B cell (primary cell): ENCODE results near the gene SUGCT. TPM values are rescaled to one million over a fixed set of nuclear protein-coding genes. Genes with fewer than 3 reads are reported as not detected.

Source experiments
- ATAC-seq: fragments of 200-7000 bp; cut with Tn5 transposase; one replicate; pipeline ENCODE4 v1.10.0; 2021; ENCODE audit warnings: low read depth, mild to moderate bottlenecking, moderate number of reproducible peaks, moderate library complexity
- CTCF ChIA-PET: fragments of 350-600 bp; sonication (Branson Sonifier 250); formaldehyde crosslinking; loops from one replicate; lab custom pipeline; 2021; ENCODE audit warnings: antibody characterized with exemption, inconsistent platforms; lab: Charles Lee
- POLR2A ChIA-PET: fragments of 350-600 bp; sonication (Branson Sonifier 250); formaldehyde crosslinking; loops from one replicate; lab custom pipeline; 2021; ENCODE audit warnings: antibody characterized with exemption; lab: Charles Lee
- DNase-seq: peaks from one replicate; pipeline ENCODE4 v3.0.0; 2013
- H2AFZ ChIP-seq: 2 replicates; pipeline ENCODE4 v1.6.1; 2012; ENCODE audit warnings: mild to moderate bottlenecking, low read depth, low read length; ENCODE audit not compliant: insufficient read depth, poor library complexity, severe bottlenecking
- H3K27ac ChIP-seq, 2 donors: 1 replicate in 1 of 2; 2 replicates in 1 of 2; pipeline ENCODE4 v1.5.1; 2012 to 2013; ENCODE audit warnings: low read length in 2 of 2, mild to moderate bottlenecking in 2 of 2, moderate library complexity in 1 of 2
- H3K27me3 ChIP-seq, 4 experiments: fragments of 200-600 bp in 1 of 4; sonication (generic) in 1 of 4; replicated peaks in 1 of 4; 1 replicate in 2 of 4; 2 replicates in 2 of 4; pipeline versions ENCODE4 v1.6.1 to v1.7.0; 2013 to 2016; ENCODE audit warnings: low read length in 3 of 4, mild to moderate bottlenecking in 2 of 4, mixed read lengths in 1 of 4, moderate library complexity in 1 of 4; ENCODE audit not compliant: insufficient read depth in 4 of 4, control insufficient read depth in 3 of 4; ENCODE audit errors: control extremely low read depth in 1 of 4
- H3K36me3 ChIP-seq, 2 experiments: replicated peaks in 1 of 2; 1 replicate in 1 of 2; 2 replicates in 1 of 2; pipeline versions ENCODE4 v1.6.1 to v1.7.1; 2013; ENCODE audit warnings: low read length in 1 of 2; ENCODE audit not compliant: insufficient read depth in 2 of 2, control insufficient read depth in 1 of 2; ENCODE audit errors: control extremely low read depth in 1 of 2, extremely low read depth in 1 of 2
- H3K4me1 ChIP-seq, 2 donors: fragments of 200-600 bp in 1 of 2; sonication (generic) in 1 of 2; 1 replicate in 1 of 2; 2 replicates in 1 of 2; pipeline versions ENCODE4 v1.5.1 to v1.6.1; 2013 to 2017; ENCODE audit warnings: low read length in 2 of 2; ENCODE audit not compliant: control insufficient read depth in 2 of 2, insufficient read depth in 2 of 2
- H3K4me2 ChIP-seq: replicated peaks from 2 replicates; pipeline ENCODE3; 2012; ENCODE audit warnings: mild to moderate bottlenecking, low read depth, low read length; ENCODE audit not compliant: poor library complexity, severe bottlenecking
- H3K4me3 ChIP-seq, 5 experiments: fragments of 200-600 bp in 1 of 5; sonication (generic) in 1 of 5; 1 replicate in 3 of 5; 2 replicates in 2 of 5; pipeline versions ENCODE4 v1.5.1 to v1.7.0; 2011 to 2016; ENCODE audit warnings: low read length in 4 of 5, mild to moderate bottlenecking in 4 of 5, low read depth in 2 of 5, control low read depth in 1 of 5, moderate library complexity in 1 of 5; ENCODE audit not compliant: insufficient read depth in 1 of 5; ENCODE audit errors: control extremely low read depth in 1 of 5, extremely low read depth in 1 of 5
- H3K79me2 ChIP-seq: fragments of 200-600 bp; sonication (generic); one replicate; pipeline ENCODE4 v1.6.0; 2016; ENCODE audit warnings: low read length; ENCODE audit not compliant: control insufficient read depth, insufficient read depth
- H3K9ac ChIP-seq: fragments of 200-600 bp; sonication (generic); 2 replicates; pipeline ENCODE4 v1.6.1; 2017; ENCODE audit warnings: mild to moderate bottlenecking, low read length, moderate library complexity
- H3K9me3 ChIP-seq, 3 donors: one replicate each; pipeline versions ENCODE4 v1.6.1 to v1.7.1; 2013; ENCODE audit warnings: low read length in 2 of 3; ENCODE audit not compliant: control insufficient read depth in 2 of 3, insufficient read depth in 1 of 3; ENCODE audit errors: control extremely low read depth in 1 of 3
- H4K20me1 ChIP-seq: 2 replicates; pipeline ENCODE4 v1.6.0; 2012; ENCODE audit warnings: mild to moderate bottlenecking, low read length; ENCODE audit not compliant: insufficient read depth, control insufficient read depth, poor library complexity, severe bottlenecking
- H3K27ac Mint-ChIP-seq: one replicate; pipeline ENCODE4 v1.8.0; 2021; ENCODE audit warnings: mixed read lengths
- H3K27me3 Mint-ChIP-seq: one replicate; pipeline ENCODE4 v1.8.0; 2021; ENCODE audit warnings: mixed read lengths
- H3K4me1 Mint-ChIP-seq: one replicate; pipeline ENCODE4 v1.8.0; 2021; ENCODE audit warnings: mixed read lengths
- H3K4me3 Mint-ChIP-seq: one replicate; pipeline ENCODE4 v1.8.0; 2021; ENCODE audit warnings: mixed read lengths
- H3K9me3 Mint-ChIP-seq: one replicate; pipeline ENCODE4 v1.8.0; 2022; ENCODE audit warnings: mixed read lengths; ENCODE audit not compliant: insufficient read depth
- EZH2 ChIP-seq: IDR thresholded peaks from 2 replicates; pipeline ENCODE4 v1.6.1; 2012; ENCODE audit warnings: borderline replicate concordance, low read depth, mild to moderate bottlenecking, moderate library complexity, low read length; ENCODE audit not compliant: insufficient read depth, poor library complexity, severe bottlenecking
- WGBS: methylation state at CpG from one replicate; pipeline ENCODE4 v1.1.5; 2013; ENCODE audit warnings: missing lambda C conversion rate; ENCODE audit not compliant: insufficient coverage; 5-methylcytosine and 5-hydroxymethylcytosine counted together
- intact Hi-C: fragments of 100-400 bp; cut with micrococcal nuclease; formaldehyde crosslinking; loops from one replicate; pipeline ENCODE4 v1.10.0; 2022
- polyA plus RNA-seq: library from polyadenylated mRNA; depleted of rRNA; stranded (reverse); fragments of >200 nt; gene quantifications from 2 replicates; pipeline ENCODE4 v1.2.3, GENCODE V29; 2012
- total RNA-seq, 2 donors: library from RNA; stranded (reverse); fragments of 120-200 nt in 1 of 2; gene quantifications; 1 replicate in 1 of 2; 2 replicates in 1 of 2; pipeline versions ENCODE4 v1.2.3 to v1.2.4, GENCODE V29; 2013 to 2022
- TF ChIP-seq, protein P1 (sequence below): fragments of 200-600 bp; IDR thresholded peaks from one replicate; pipeline ENCODE4 v1.8.0; 2022; ENCODE audit warnings: antibody characterized with exemption, mild to moderate bottlenecking

Gene SUGCT
- total and polyA plus RNA-seq, 2 donors (not counting 1 experiment from before 2014, with no cell fraction given): 0.19 to 0.86 TPM

DNA sequence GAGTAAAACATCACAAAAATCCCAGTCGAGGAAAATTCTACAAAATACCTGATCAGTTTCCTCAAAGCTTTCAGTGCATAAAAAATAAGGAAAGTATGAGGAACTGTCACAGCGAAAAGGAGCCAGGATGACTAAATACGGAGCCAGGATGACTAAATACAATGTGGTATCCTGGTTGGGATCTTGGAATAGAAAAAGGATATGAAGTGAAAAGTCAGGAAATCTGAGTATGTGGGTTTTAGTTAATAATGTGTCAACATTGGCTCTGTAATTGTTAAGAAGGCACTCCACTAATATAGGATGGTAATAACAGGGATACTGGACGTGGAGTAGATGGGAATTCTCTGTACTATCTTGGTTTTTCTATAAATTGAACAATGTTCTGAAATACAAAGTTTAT is 175.5 kb downstream of the SUGCT start:
- Histone ChIP-seq H4K20me1 (no peaks in the 10 kb centered on the region), H3K9ac (no peak overlapping the region), H3K36me3 (no peaks in the 10 kb centered on the region), H2AFZ (no peak overlapping the region), H3K4me2 (no peak overlapping the region), H3K4me3 (no peak overlapping the region), H3K9me3 (no peaks in the 10 kb centered on the region), H3K27me3 (no peaks in the 10 kb centered on the region), H3K27ac (no peak overlapping the region), H3K79me2 (no peaks in the 10 kb centered on the region), H3K4me1 (no peaks in the 10 kb centered on the region)
- Mint-ChIP-seq H3K27ac (no peak overlapping the region), H3K9me3 (no peaks in the 10 kb centered on the region), H3K4me1 (no peaks in the 10 kb centered on the region), H3K27me3 (peaks cover under 1% of the 10 kb centered on the region), H3K4me3 (no peak overlapping the region)
- ChIA-PET CTCF (no interaction called here), POLR2A (no interaction called here)
- intact Hi-C loops: no loop called here
- TF ChIP-seq EZH2: no peak
- TF ChIP-seq, protein P1, sequence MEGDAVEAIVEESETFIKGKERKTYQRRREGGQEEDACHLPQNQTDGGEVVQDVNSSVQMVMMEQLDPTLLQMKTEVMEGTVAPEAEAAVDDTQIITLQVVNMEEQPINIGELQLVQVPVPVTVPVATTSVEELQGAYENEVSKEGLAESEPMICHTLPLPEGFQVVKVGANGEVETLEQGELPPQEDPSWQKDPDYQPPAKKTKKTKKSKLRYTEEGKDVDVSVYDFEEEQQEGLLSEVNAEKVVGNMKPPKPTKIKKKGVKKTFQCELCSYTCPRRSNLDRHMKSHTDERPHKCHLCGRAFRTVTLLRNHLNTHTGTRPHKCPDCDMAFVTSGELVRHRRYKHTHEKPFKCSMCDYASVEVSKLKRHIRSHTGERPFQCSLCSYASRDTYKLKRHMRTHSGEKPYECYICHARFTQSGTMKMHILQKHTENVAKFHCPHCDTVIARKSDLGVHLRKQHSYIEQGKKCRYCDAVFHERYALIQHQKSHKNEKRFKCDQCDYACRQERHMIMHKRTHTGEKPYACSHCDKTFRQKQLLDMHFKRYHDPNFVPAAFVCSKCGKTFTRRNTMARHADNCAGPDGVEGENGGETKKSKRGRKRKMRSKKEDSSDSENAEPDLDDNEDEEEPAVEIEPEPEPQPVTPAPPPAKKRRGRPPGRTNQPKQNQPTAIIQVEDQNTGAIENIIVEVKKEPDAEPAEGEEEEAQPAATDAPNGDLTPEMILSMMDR: no peak
- 94% methylated on average over 2 of the region's 4 CpGs for WGBS
- no peak for DNase-seq
- no peak for ATAC-seq

DNA sequence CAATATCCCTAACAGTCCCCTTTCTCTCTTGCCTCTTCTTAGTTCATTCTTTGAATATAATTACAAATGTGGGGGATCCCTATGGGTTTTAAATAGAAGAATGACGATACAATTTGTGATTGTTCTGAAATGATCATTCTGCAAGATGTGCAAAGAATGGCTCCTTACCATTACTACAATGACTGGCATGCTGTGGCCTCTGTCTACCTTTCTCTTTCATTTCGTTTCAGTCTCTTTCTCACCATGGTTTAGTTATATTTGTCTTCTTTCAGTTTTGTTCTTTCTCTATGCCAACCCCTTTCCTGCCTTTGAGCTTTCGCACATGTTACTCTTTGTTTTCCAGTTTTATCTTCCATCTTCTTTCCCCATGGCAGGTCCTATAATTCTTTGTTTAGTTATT is 176.5 kb downstream of the SUGCT start:
- Histone ChIP-seq H4K20me1 (no peaks in the 10 kb centered on the region), H3K4me3 (no peak overlapping the region), H3K9ac (no peak overlapping the region), H3K27me3 (no peaks in the 10 kb centered on the region), H3K36me3 (no peaks in the 10 kb centered on the region), H3K9me3 (no peaks in the 10 kb centered on the region), H3K4me2 (no peak overlapping the region), H3K79me2 (no peaks in the 10 kb centered on the region), H3K4me1 (no peaks in the 10 kb centered on the region), H2AFZ (no peak overlapping the region), H3K27ac (no peak overlapping the region)
- no peaks in the 10 kb centered on the region for H3K9me3 Mint-ChIP-seq
- no CpG with 5 or more reads among the region's 3 CpGs for WGBS
- no peaks in the 10 kb centered on the region for H3K4me1 Mint-ChIP-seq
- ChIA-PET POLR2A (no interaction called here), CTCF (no interaction called here)
- ATAC-seq (no peak), DNase-seq (no peak)
- no peaks in the 10 kb centered on the region for H3K27me3 Mint-ChIP-seq
- no peak overlapping the region for H3K4me3 Mint-ChIP-seq
- intact Hi-C loops: no loop called here
- TF ChIP-seq, protein P1: no peak
- TF ChIP-seq EZH2: no peak
- no peak overlapping the region for H3K27ac Mint-ChIP-seq
